Sigmoid colon (tissue), 4 donors: ENCODE data around the gene ZFYVE19.

Source experiments
- CTCF ChIP-seq, 4 experiments: fragments of 450-650 bp in 3 of 4; fragments of 200-600 bp in 1 of 4; IDR thresholded peaks; one replicate each; pipeline ENCODE4 v1.5.1; 2016 to 2019; ENCODE audit warnings: antibody characterized with exemption in 4 of 4, mild to moderate bottlenecking in 3 of 4, moderate library complexity in 2 of 4
- EP300 ChIP-seq, 4 donors: sonication (generic); formaldehyde crosslinking; IDR thresholded peaks; one replicate each; pipeline ENCODE4 v1.6.1; 2017; ENCODE audit warnings: antibody characterized with exemption in 4 of 4
- POLR2A ChIP-seq, 2 donors: fragments of 450-650 bp; IDR thresholded peaks; one replicate each; pipeline ENCODE4 v1.6.1; 2016; ENCODE audit warnings: antibody characterized with exemption in 2 of 2, mild to moderate bottlenecking in 2 of 2, moderate library complexity in 2 of 2
- POLR2AphosphoS5 ChIP-seq, 4 donors: sonication (generic); formaldehyde crosslinking; IDR thresholded peaks; one replicate each; pipeline ENCODE4 v1.6.1; 2017; ENCODE audit warnings: antibody characterized with exemption in 4 of 4

DNA sequence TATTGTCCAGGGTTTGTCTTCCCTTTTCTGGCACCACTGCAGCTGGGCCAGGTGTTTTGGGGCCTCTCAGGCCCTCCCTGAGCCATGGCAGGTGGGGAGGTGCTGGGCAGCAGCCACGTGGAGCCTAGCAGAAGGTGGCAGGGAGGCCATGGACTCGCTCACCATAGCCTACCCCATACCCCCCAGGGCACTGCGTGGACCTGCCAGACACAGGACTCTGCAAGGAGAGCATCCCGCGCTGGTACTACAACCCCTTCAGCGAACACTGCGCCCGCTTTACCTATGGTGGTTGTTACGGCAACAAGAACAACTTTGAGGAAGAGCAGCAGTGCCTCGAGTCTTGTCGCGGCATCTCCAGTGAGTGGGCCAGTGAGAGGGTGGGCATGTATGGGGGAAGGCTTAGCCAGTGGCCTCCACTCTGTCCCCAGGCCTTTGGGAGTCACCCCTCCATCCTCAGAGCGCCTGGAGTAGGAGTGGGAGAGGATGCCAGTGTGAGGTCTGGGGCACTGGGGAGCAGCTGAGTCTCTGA lies 48.9 kb downstream of the ZFYVE19 start:
- TF ChIP-seq POLR2A (IDR thresholded peaks at IDR 0.05) (no peak), POLR2AphosphoS5 (IDR thresholded peaks at IDR 0.05) (no peak), CTCF (IDR thresholded peaks at IDR 0.05) (no peak), EP300 (IDR thresholded peaks at IDR 0.05) (no peak)
